Rectal smooth muscle tissue (tissue), 1 donor: Measurements from ENCODE around the gene KRTAP16-1.

Source experiments
- H3K27ac ChIP-seq: one replicate; pipeline ENCODE4 v1.7.0; 2013; ENCODE audit warnings: low read depth, low read length, inconsistent platforms
- H3K27me3 ChIP-seq: one replicate; pipeline ENCODE4 v1.7.0; 2013; ENCODE audit warnings: low read length; ENCODE audit not compliant: control insufficient read depth, insufficient read depth
- H3K36me3 ChIP-seq: one replicate; pipeline ENCODE4 v1.7.0; 2013; ENCODE audit warnings: low read length; ENCODE audit not compliant: control insufficient read depth, insufficient read depth
- H3K4me1 ChIP-seq: one replicate; pipeline ENCODE4 v1.7.0; 2013; ENCODE audit warnings: low read length; ENCODE audit not compliant: control insufficient read depth, insufficient read depth
- H3K4me3 ChIP-seq: one replicate; pipeline ENCODE4 v1.7.0; 2013; ENCODE audit warnings: low read length
- H3K9ac ChIP-seq: one replicate; pipeline ENCODE4 v1.7.0; 2013; ENCODE audit warnings: low read length

Gene KRTAP16-1

DNA sequence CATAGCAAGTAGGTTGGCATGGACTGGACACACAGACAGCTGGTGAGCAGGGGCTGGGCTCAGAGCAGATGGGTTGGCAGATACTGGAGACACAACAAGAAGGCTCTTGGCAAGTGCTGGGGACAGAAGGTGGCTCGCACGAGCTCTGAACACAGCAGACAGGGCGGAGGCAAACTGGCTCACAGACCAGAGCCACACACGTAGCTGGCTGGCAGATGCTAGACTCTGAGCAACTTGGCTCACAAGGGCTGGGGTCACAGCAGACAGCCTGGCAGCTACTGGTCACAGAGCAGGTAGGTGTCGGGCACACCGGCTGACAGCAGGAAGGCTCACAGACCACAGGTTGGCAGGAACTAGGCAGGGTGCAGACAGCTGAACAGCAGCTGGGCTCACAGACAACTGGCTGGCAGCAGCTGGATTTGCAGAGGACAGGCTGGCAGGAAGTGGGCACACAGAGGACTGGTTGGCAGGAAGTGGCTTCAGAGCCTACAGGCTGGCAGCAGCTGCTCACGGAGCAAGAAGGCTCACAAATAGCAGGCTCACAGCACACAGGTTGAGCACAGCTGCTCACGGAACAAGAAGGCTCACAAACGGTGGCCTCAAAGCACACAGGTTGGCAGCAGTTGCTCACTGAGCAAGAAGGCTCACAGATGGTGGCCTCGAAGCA lies 725 bp downstream of the KRTAP16-1 start:
- Histone ChIP-seq H3K4me3 (no peak overlapping the region), H3K27ac (no peak overlapping the region), H3K9ac (no peak overlapping the region), H3K4me1 (no peaks in the 10 kb centered on the region), H3K36me3 (no peaks in the 10 kb centered on the region), H3K27me3 (no peaks in the 10 kb centered on the region)

DNA sequence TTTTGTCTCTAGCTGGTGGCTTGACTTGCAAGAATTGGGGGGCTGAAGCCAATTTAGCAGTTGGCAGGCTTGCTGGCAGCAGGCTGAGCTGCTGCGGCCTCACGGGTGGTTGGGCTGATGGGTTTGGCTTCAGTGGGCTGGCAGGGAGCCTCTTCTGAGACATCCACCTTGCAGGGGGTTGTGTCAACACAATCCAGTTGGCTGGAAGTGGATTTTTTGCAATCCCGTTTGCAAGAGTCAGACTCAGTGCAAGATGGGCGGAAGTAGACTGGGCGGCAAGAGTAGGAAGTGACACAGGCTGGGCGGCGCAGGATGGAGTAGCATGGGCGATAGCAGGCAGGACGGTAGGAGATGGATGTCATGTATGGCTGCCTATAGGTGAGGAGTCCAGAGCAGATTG lies 1.5 kb downstream of the KRTAP16-1 start:
- Histone ChIP-seq H3K27me3 (no peaks in the 10 kb centered on the region), H3K27ac (no peak overlapping the region), H3K4me3 (no peak overlapping the region), H3K36me3 (no peaks in the 10 kb centered on the region), H3K9ac (no peak overlapping the region), H3K4me1 (no peaks in the 10 kb centered on the region)

GRCh38 chr17:41304091-41304490 lies 5.0 kb downstream of the KRTAP16-1 start:
- Histone ChIP-seq H3K9ac (no peak overlapping the region), H3K27me3 (no peaks in the 10 kb centered on the region), H3K36me3 (no peaks in the 10 kb centered on the region), H3K4me3 (no peak overlapping the region), H3K27ac (no peak overlapping the region), H3K4me1 (no peaks in the 10 kb centered on the region)

- Histone ChIP-seq H3K36me3 (no peaks in the 10 kb centered on the region), H3K4me1 (no peaks in the 10 kb centered on the region), H3K27me3 (no peaks in the 10 kb centered on the region), H3K4me3 (no peak overlapping the region), H3K9ac (no peak overlapping the region), H3K27ac (no peak overlapping the region)
Measured at GRCh38 chr17:41302981-41303380, 6.1 kb downstream of the KRTAP16-1 start.

- H3K4me3 ChIP-seq, result no peak within 1 kb of the TSS
- no peak within 1 kb of the TSS for H3K9ac ChIP-seq
- H3K27me3 ChIP-seq, result no peaks in the 10 kb centered on the region
- no peaks in the 10 kb centered on the region for H3K4me1 ChIP-seq
- H3K27ac ChIP-seq, result no peak within 1 kb of the TSS
- no peaks in the 10 kb centered on the region for H3K36me3 ChIP-seq
Measured at GRCh38 chr17:41301916-41302901, 6.9 kb downstream of the KRTAP16-1 start, which contains the start of gene KRTAP29-1. KRTAP29-1 (minus strand) TSS chr17:41302851; CDS start chr17:41302851, 0 bp downstream.

GRCh38 chr17:41301204-41301790 lies 7.8 kb downstream of the KRTAP16-1 start:
- Histone ChIP-seq H3K4me3 (no peak overlapping the region), H3K27ac (no peak overlapping the region), H3K9ac (no peak overlapping the region), H3K4me1 (no peaks in the 10 kb centered on the region), H3K27me3 (no peaks in the 10 kb centered on the region), H3K36me3 (no peaks in the 10 kb centered on the region)

DNA sequence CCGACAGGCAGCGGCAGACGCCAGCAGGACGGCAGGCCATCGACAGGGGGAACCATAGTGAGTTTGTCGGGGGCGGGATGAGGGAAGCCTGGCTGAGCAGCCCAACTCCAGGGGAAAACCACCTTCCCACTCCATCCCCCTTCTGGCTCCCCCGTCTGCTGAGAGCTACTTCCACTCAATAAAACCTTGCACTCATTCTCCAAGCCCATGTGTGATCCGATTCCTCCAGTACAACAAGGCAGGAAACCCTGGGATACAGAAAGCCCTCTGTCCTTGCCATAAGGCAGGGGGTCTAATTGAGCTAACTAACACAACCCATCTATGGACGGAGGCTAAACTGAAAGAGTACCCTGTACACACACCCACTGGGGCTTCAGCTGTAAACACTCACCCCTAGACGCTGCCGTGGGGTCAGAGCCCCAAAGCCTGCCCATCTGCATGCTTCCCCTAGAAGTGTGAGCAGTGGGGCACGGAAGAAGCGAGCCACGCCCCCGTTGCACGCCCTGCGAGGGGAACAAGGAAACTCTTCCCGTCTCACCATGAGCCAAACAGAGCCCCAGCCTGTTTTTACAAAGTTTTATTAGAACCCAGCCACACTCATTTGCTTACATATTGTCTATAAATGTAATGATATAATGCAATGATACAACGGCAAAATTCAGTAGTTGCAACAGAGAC lies 10.5 kb downstream of the KRTAP16-1 start:
- Histone ChIP-seq H3K27ac (no peak overlapping the region), H3K9ac (no peak overlapping the region), H3K36me3 (no peaks in the 10 kb centered on the region), H3K27me3 (no peaks in the 10 kb centered on the region), H3K4me3 (no peak overlapping the region), H3K4me1 (no peaks in the 10 kb centered on the region)

DNA sequence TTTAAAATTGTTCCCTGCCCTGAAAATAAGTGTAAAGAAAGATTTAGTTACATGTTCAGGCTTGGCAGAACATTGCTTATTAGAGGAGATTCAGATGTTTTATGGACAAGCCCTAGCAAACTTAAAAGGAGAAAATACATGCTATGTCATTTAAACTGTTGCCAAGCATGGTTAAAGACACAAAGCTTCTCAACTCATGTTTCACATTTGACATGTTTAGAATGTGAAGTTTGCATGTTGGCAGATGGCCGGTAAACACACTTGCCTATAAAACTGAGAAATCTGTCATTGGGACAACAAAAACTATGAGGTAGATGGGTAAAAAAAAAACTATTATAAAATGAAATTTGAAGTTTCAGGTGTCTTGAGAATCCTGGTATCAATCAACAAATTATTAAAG lies 12.3 kb downstream of the KRTAP16-1 start:
- no peaks in the 10 kb centered on the region for H3K4me1 ChIP-seq
- no peaks in the 10 kb centered on the region for H3K36me3 ChIP-seq
- H3K27ac ChIP-seq, result no peak overlapping the region
- H3K27me3 ChIP-seq, result no peaks in the 10 kb centered on the region
- no peak overlapping the region for H3K9ac ChIP-seq
- H3K4me3 ChIP-seq, result no peak overlapping the region

DNA sequence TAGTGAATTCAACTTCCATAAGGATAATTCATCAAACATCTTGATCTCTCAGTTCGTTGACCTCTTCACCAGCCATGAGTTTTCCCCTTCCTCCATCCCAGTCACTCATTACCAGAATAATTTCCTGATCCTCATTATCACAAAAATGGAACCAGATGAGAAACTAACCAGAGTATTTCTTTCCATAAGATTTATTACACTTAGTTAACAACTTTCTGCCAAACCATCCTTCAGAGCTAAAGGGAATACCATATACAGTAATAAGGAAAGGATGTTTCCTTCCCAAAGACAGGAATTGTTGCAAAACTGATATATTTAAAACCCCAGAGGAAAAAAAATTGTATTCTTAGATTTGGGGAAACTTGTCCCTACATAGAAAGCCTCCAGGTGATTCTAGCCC lies 15.1 kb downstream of the KRTAP16-1 start:
- Histone ChIP-seq H3K36me3 (no peaks in the 10 kb centered on the region), H3K27ac (no peak overlapping the region), H3K4me1 (no peaks in the 10 kb centered on the region), H3K27me3 (no peaks in the 10 kb centered on the region), H3K4me3 (no peak overlapping the region), H3K9ac (no peak overlapping the region)

DNA sequence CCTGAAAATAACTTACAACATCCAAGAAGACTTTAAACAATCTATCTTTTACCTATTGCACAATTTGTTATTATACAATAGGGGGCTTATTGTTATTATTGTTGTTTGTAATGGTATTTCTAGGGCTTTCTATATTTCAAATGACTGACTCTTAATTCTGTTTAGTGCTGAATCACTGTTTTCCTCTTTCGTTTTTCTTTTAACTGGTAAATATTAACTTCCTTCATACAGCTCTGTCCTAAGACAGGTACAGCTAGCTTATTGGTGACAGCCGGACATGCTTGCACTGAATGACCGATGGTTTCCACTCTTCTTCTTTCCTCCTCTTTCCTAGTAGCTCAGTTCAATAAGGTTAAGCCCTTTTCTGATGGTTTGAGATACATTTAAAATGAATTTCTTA lies 22.1 kb downstream of the KRTAP16-1 start:
- Histone ChIP-seq H3K27ac (no peak overlapping the region), H3K36me3 (no peaks in the 10 kb centered on the region), H3K4me3 (no peak overlapping the region), H3K9ac (no peak overlapping the region), H3K27me3 (no peaks in the 10 kb centered on the region), H3K4me1 (no peaks in the 10 kb centered on the region)

GRCh38 chr17:41284546-41284945 lies 24.6 kb downstream of the KRTAP16-1 start:
- H3K36me3 ChIP-seq, result no peaks in the 10 kb centered on the region
- no peaks in the 10 kb centered on the region for H3K4me1 ChIP-seq
- H3K27me3 ChIP-seq, result no peaks in the 10 kb centered on the region
- no peak overlapping the region for H3K4me3 ChIP-seq
- no peak overlapping the region for H3K27ac ChIP-seq
- H3K9ac ChIP-seq, result no peak overlapping the region

DNA sequence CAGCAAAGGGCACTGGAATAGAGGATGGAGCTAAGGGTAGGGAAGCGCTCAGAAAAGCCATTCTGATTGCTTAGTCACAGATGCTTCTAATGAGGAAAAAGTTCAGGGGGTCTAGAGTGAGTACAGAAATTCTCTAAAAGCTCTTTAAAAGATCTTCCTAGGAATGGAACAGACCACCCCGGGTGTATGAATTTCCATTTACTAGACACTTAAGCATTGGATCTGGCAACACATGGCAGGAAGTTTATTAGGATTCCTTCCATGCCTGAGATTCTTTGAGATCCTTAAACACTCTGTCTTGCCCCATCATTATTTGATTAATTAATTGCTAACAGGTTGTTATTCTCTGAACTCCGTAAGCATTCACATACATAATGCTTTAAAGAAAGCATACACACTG lies 25.1 kb downstream of the KRTAP16-1 start:
- Histone ChIP-seq H3K9ac (no peak overlapping the region), H3K27ac (no peak overlapping the region), H3K36me3 (no peaks in the 10 kb centered on the region), H3K4me3 (no peak overlapping the region), H3K27me3 (no peaks in the 10 kb centered on the region), H3K4me1 (no peaks in the 10 kb centered on the region)
